GM21717 (cell line): ENCODE results near the gene EIF5.
"Not testable (repeated sequence)": the region's sequence is repeated elsewhere in the genome, so short reads cannot be mapped to it uniquely, and the experiment has no call there.

Experiments
- ATAC-seq: cut with Tn5 transposase; IDR thresholded peaks from one replicate; pipeline ENCODE4 v1.9.1; 2021; ENCODE audit warnings: mild to moderate bottlenecking, moderate library complexity; ENCODE audit not compliant: unreplicated experiment

The EIF5 gene

DNA sequence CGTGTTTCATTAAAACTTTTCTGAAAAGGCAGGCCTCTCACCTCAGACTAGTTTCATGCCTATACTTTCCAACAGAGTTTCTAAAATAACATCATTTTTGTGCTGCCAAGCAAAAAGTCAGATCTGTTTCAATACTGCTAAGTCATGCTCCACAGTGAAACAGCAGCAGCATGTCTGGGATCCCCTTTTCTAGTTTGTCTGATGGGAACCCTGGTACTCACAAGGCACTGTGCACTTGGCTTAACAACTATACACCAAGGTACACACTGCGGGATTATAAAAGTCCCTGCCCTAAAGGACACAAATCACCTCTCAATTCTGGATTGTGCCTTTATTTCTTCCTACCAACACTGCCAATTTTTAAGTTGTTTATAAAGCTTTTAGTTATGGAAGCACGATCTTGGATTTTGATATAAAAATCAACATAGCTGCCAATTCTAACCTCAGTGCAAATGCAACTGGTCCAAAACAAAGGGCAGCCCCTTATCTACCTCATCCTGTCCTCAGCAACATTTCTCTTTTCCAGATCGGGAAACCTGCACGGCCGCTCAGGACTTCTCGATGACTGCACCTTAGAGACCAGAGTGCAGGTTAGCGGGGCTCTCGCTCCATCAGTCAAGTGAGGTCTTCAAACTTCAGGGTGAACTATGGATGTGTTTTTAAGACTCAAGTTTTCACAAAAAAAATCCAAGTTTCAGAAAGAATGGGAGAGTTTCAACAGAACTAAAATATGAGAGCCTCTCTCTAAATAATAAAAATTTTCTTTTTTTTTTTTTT is 1.7 kb upstream of the EIF5 start:
- no peak for ATAC-seq

DNA sequence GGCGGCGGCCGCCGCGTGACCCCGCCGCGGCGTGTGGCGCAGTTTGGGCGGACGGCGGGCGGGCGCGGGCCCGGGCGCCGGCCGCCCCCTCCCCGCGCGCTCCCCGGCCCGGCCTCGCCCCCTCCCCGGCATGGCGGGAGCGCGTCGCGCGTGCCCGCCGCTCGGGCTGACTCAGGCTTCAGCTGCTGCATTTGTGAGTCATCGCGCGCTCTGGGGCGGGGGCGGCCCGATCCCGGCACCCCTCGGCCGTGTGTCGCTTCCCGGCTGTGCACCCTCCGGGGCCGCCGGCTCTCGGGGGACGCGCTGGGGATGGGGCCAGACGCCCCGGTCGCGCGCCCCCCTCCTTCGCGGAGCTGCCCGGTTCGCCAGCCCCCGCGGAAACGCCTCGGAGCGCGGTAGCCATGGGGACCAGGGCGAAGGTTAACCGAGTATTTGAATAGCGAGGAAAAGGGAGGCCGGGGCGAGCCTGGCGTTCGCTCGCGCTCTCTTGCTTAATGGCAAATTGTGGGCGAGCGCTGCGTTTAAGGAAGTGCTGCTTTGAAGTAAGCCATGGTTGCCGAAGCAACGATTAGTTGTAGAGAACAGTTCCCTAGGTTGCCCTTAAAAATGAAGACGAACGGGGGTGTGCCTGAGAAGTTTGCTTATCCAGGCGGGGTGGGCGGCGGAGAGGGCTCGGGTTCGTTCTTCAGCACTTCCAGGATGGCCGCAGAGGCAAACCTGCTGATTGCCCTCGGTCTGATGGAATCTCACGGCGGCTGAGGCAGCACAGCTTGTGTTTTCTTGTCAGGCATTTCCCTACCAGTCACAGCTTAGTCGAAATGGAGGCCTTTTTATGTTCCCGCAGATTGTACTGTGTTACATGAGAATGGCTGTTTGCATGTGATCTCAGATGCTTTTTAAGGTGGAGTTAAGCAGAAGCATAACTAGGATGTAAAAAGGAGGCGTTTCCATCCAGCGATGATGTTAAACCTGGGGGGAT is 896 bp downstream of the EIF5 start:
- ATAC-seq, result peak; percentile 18

DNA sequence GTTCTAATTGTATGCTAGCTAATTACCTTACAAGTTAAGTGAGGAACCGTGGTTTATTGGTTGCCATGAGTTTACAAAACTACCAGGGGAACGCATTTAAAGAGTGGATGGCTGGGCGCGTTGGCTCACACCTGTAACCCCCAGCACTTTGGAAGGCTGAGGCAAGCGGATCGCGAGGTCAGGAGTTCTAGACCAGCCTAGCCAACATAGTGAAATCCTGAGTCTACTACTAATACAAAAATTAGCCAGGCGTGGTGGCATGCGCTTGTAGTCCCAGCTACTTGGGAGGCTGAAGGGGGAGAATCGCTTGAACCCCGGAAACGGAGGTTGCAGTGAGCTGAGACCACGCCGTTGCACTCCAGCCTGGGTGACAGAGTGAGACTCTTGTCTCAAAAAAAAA is 2.2 kb downstream of the EIF5 start:
- no peak for ATAC-seq

DNA sequence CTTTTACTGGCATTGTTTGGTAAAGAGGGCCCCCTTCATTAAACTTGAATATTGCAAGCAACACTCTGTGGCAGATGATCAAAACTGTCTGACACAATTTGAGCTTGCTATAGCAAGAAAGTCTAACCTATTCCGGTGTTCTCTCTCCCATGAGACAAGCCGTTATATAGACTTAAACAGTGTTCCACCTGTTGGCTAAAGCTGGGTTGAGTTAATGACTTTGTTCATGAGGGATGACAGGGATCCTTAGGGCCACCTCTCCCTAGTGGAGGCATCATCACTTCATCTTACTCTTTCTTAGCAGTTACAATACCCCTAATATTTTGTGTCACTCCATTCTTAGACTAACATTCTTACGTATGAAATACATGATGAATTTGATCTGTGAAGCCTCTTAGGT is 3.8 kb downstream of the EIF5 start:
- ATAC-seq, result no peak

DNA sequence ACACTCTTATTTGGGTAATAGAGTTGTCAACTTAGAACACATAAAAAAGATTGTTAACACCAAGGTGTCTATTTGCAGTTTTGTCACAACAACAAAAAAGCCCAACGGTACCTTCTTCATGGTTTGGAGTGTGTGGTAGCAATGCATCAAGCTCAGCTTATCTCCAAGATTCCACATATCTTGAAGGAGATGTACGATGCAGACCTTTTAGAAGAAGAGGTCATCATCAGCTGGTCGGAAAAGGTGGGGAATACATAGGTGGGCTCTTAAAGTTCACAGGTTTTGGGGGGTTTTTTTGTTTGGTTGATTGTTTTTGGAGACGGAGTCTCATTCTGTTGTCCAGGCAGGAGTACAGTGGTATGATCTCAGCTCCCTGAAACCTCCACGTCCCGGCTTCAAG is 5.5 kb downstream of the EIF5 start:
- no peak for ATAC-seq

DNA sequence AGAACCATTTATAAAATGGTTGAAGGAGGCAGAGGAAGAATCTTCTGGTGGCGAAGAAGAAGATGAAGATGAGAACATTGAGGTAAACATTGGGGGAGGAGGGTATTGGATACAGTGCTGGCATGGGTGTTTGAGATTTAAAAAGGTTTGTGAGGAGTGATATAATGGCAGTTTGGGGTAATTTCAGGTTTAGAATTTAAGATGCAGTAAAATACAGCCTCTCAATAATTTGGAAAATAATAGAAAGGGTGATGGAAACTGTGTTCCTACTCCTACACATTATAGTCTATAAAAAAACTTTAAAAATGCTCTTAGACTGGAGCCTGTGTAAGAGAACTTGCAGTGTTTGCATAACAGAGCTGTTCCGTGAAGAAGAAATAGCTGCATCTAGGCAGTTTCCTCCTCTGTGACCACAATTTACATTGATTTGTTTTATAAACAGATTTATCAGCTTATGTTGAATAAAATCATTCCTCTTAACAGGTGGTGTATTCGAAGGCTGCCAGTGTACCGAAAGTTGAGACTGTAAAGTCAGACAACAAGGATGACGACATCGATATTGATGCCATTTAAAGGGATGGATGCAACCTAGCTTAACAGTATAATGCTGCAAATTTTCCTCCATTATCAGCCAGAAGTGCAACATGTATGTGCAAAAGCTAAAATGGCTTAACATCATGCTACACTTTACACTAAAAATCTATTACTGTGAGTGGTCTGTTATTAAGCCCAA is 6.6 kb downstream of the EIF5 start:
- no peak for ATAC-seq

DNA sequence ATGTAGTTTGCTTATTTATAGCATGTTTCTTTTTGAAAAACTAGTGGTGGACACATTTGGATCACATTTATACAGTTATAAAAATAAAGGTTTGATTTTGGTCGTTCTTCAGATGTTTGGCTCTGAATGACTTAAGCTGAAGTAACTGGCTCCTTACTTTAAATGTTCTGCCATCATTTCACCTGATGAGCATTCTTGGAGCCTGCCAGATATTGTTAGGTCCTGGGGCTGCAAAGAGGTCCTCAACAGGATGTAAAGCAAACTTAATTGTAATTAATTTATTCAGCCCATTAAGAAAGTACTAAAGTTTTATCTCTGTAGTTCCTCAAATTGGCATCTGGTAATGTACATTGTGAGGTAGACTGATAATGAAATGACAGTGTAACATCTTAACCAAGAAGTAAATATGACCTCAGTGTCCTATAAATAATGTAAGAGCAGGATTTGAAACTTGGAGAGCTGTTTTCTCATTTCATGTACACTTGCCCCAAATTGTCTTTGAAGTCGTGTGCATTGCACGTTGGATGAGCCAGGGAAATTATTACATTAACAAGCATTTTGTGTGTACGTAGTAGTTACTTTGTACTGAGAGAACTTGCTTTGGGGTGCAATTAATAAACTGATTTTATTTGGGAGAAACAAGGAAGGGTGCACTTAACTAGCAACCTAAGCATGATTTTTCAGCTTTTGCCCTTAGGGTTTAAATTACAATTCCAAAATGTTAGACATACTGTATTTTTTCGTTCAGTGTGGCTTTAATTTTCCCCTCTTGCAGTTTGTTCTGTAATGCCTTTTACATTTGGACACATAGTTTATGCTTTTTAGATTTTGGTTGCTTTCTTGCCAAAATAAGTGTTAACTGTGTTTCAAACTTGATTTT is 7.5 kb downstream of the EIF5 start:
- no peak for ATAC-seq

DNA sequence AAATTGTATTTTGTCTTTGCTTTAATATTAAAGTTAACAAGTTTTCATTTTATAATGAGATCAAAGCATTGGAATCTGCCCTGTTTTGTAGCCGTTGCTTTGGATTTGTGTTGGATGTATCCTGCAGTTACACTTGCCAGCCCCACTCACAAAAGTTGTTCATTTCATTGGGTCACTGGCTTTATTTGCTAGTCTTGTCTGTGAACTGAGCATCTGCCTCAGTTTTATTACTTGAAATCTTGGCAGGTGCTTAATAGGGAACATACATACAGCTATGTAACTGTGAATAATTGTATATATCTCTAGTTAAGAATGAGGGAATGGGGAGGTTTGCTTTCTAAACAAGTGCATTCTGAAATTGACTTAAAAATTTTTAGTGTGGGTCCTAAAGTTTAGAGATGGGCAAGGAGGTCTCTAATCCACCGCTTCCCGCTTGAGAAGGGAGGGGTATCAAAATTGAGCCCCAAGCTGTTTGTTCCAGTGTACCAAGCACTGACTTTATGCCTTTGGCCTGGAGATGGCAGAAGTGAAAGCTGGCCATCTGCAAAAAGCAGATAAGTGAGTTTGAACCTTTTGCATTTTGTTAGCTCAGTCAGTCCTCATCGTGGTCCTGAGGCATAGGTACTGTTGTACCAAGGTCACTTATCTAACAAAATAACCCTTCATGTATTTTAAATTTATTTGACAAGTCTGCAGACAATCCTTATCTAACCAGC is 9.3 kb downstream of the EIF5 start:
- ATAC-seq, result no peak

DNA sequence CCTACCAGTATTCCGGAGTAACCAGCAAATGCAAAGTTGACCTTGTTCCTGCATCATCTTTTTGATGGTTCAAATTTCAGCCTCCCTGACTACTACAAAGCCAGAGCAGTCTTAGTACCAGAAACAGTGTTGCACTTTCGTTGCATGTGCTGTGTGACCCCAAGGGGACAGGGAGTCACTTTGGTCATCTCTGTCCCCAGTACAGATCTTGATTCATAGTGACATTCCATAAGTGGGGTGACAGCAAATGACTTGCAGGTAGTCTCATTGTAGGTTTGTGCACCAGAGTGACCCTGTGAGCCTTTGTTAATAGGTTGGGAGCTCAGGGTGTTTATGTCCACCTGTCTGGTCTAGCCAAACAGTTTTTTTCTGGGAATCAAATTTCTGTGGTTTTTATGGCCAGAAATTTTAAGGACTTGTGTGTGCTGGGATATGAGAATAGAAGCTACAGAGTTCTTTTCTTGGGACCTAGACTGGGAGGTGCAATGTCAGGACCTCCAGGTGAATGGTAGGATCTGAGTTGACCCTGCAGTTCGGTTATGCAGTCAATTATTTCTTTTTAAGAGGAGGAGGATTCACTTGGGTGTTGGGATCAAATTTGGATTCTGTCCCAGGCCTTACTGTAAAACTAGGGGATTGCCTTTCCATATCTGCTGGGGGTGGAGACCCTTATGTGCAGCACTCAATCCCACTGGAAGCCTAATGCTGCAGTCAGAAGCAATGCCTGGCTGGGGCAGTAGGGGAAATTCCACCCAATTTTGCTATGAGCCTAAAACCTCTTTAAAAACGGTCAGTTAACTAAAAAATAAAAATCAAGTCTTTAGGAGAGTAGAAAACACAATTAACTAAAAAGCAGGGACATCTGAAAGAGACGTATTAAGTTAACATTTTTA is 10.1 kb downstream of the EIF5 start:
- no peak for ATAC-seq

DNA sequence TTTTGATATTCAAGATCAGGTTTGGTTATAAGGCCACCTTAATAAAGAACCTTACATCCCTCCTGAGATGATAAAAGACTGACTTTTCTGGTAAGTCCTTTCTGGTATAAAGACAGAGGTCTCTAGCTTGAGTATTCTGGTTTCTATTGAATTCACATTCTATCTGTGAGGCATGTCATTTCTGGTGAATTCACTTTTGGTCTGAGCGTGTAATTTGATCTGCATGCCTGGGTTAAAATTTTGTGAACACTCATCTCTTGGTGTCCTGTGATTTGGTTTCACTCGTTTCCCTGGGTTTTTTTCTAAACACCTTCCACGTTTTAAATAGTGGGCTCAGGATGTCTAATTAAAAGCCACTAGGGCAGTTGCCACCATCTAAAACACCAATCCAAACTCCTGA is 12.2 kb downstream of the EIF5 start:
- no peak for ATAC-seq

DNA sequence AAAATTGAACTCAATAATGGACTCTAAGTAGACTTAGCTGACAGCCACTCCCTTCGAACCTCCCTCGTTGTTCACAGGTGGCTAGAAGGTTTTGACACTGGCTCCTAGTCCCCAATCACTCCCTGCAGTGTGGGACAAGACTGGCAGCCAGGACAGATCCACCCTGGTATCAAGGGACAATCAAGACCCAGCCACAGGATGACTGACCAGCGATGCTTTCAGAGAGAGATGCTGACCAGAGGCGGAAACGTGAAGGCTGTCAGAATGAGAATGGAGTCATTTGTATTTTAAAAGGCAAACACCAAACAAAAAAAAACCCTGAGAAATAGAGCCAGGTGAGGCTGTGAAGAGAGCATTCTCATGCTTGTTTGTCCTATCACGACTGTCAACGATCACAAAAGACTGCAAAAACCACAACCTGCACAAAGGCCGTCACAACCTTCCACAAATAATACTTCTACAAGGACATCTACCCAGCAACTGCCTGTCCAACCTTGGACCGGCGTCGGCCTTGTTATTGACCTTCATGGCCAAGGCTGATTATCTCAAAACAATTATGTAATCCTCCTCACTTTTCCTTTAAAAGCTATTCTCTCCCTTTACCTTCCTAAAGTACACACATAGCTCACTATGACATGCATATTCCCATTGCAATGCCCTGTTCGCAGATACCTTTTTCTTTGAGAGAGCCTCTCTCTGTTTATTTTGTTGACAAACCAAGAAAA is 13.2 kb downstream of the EIF5 start:
- no peak for ATAC-seq

DNA sequence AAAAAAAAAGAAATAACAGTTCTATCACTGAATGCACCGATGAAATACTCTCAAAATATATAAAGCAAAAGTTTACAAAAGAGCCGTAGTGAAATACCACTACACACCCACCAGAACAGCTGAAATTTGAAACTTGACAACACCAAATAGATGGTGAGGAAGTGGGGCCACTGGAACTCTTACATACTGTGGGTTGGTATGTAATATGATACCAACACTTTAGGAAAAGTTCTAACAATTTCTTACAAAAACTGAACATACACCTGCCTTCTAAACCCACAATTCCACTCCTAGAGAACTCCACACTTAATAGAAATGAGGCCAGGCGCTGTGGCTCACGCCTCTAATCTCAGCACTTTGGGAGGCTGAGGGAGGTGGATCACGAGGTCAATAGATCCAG is 14.1 kb downstream of the EIF5 start:
- no peak for ATAC-seq

DNA sequence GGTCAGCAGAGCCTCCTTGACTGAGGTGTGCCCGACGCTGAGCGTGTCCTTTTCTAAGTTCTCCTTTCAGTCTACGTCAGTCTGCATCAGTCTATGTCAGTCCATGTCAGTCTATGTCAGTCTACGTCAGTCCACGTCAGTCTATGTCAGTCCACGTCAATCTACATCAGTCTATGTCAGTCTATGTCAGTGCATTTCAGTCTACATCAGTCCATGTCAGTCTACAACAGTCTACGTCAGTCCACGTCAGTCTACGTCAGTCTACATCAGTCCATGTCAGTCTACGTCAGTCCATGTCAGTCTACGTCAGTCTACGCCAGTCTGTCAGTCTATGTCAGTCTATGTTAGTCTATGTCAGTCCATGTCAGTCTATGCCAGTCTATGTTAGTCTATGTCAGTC is 15.9 kb downstream of the EIF5 start:
- no peak for ATAC-seq

DNA sequence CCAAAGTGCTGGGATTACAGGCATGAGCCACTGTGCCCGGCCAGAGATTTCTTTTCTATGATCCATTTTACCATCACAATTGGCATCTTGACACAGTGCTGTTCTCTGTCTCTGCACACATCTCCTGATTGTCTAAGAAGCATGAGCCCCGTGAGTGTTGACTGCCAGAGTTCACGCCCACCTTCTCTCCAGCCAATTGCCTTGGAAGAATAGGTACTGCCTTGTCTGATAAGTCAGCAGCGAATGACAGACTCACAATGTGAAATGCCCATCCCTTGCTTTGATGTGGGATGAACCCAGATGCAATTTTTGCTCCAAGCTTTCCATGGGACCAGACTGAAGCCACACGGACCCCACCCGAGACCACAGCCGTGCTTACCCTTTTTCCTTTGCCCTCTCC is 19.3 kb downstream of the EIF5 start:
- ATAC-seq, result no peak

DNA sequence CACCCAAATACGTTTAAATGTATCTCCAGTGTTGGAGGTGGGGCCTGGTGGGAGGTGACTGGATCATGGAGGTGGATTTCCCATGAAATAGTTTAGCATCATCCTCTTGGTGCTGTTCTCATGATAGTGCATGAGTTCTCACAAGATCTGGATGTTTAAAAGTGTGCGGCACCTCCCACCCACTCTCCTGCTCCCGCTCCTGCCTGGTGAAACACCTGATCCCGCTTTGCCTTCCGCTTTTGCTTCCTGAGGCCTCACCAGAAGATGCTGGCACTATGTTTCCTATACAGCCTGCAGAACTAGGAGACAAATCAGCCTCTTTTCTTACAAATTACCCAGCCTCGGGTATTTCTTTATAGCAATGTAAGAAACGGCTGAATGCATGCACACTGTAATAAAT is 20.1 kb downstream of the EIF5 start:
- ATAC-seq, result no peak

DNA sequence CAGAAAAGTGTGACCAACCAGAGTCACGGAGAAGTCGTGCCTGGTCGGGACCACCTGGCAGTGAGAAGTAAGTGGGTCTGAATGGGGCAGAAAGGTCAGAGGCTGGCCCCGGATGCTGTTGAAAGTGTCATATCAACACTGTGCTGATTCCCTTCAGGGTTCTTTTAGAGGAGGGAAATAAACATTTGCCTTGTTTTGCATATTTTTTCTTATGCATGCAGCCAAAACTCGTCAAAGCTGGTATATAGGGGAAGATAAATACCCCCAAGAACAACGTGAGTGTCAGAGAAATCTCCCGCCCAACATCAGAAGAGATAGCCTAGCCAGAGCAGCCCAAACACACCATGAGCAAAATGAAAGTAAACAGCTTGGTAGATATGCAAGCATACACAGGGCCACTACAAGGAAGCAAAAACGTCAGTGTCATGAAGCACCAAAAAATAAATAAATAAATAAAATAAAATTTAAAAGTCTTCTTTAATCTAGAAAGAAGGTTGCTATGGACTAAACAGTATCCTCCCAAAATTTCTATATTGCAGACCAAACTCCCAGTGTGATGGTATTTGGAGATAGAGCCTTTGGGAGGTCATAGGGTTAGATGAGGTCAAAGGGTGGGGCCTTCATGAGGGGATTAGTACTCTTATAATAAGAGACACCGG is 22.1 kb downstream of the EIF5 start:
- ATAC-seq, result no peak

DNA sequence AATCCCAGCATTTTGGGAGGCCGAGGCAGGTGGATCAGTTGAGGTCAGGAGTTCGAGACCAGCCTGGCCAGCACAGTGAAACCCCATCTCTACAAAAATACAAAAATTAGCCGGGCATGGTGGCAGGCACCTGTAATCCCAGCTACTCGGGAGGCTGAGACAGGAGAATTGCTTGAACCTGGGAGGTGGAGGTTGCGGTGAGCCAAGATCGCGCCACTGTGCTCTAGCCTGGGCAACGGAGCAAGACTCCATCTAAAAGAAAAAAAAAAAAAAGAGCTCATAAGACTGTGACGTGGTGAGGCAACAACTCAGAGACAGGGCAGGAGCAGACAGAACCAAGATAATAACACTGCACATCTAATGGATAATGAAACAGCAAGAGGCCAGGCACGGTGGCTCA is 23.5 kb downstream of the EIF5 start:
- not testable (repeated sequence) for ATAC-seq

DNA sequence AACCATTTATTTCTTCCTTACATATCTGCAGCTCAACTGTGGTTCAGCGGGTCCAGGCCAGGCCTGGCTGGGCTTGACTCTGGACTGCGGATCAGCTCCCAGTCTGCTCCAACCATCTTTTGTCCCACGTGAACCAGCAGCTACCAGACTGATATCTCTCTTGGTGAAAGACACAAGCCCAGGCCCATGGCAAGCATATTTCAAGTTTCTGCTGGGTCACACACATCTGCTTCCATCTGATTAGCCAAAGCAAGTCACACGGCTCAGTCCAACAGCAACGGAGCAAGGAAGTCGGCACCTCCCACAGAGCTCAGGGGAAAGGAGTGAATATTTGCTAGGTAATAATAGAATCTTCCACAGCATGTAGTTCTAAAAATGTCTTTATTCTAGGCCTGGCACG is 26.5 kb downstream of the EIF5 start:
- ATAC-seq, result no peak
